NCI-H2081 (cell line): ENCODE results near the gene SORCS2.
A peak's percentile ranks its signal among the peaks of the same experiment; 100 is the strongest.
"Not testable (repeated sequence)": the region's sequence is repeated elsewhere in the genome, so short reads cannot be mapped to it uniquely, and the experiment has no call there.

ENCODE experiments used
- DNase-seq, 2 experiments: peaks; one replicate each; lab custom pipeline; 2025; lab: John Stamatoyannopoulos, UW

Gene SORCS2

DNA sequence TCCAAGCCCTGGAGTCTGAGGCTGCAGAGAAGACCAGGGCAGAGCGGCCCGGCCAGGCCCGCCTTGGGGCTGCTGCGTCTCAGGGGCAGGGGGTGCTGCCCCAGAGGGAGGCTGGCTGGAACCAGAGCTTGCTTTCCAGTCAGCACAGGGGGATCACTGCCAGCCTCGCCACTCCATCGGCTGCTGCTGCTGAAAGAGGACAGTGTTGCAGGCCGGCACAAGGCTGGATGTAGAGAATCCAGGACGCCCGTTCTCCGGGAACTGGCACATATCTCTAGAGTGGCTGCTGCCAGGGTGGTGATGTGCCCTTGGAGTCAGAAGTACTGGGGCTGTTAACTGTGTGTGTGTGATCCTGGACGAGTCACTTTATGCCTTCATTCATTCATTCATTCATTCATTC, 31.9 kb upstream of the SORCS2 start:
- no peak for DNase-seq

DNA sequence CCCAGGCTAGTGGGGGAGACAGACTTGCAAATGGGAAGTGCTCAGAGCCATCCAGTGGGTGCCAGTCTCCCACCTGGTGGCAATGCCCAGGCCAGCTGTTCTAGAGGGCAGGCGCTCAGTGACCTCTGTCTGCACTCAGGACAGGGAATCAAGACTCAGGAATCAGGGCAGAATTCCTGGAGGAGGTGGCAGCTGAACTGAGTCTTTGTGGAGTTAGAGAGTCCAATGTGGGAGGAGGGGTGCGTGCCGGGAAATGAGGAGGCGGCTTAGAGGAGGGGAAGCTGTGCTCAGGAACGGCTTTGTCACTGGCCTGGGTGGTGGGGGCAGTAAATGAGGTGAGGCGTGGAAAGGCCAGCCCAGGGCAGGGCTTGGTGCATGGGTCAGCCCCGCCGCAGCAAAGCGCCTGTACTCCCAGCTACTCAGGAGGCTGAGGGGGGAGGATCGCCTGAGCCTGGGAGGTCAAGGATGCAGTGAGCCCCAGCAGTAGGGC, 31.3 kb upstream of the SORCS2 start:
- no peak for DNase-seq

DNA sequence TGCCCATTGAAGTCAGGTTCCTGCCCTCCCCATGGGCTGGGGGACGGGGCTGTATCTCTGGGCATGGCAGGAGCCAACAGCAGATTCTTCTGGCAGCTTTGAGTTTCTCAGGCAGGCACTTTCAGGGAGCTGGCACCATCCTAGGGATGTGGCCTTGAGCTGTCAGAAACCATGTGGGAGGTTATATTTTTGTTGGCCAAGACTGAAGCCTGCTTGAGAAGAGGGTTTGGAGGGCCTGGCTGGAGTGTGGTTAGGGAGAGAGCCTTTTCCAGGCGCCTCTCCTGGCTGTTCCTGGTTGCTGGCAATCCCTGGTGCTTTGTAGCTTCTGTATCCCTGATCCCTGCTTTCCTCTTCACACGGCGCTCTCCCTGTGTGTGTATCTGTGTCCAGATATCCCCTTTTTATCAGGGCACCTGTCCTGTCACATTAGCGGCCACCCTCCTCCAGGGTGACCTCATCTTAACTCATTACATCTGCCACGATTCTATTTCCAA, 30.6 kb upstream of the SORCS2 start:
- no peak for DNase-seq

DNA sequence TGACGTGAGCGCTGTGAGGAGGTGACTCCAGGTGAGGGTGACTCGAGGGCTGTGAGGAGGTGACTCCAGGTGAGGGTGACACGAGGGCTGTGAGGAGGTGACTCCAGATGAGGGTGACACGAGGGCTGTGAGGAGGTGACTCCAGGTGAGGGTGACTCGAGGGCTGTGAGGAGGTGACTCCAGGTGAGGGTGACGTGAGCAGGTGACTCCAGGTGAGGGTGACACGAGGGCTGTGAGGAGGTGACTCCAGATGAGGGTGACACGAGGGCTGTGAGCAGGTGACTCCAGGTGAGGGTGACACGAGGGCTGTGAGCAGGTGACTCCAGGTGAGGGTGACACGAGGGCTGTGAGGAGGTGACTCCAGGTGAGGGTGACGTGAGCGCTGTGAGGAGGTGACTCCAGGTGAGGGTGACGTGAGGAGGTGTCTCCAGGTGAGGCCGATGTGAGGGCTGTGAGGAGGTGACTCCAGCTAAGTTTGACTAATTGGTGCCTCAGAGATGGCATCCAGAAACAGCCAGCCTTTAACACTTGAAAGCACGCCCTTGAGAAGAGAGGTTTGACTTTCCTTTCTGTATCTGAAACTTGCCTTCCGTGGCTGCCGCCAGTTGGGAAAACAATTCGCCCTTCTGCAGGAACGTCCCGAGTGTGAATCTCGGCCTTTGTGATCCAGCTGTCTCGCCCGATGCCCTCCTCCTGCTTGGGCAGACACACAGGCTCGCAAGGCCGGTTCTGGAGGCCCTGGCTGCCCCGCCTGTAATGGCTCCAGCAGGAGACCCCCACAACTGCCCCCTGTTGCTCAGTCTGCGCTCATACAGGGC, 27.1 kb upstream of the SORCS2 start:
- not testable (repeated sequence) for DNase-seq

DNA sequence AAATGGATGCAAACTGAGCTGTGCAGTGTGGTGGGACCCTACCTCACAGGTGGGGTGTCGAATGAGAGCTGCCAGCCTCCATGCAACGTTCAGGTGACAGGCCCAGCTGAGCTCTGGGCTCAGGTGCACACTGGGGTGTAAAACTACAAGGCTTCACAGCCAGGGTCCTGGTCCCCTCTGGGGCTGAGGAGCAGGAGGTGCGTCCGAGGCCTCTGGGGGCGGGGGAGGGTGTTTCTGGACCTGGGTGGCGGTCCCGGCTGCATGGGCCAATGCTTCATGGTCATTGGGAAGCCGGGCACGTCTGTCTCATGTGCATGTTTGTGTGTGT, 26.5 kb upstream of the SORCS2 start:
- DNase-seq: no peak

DNA sequence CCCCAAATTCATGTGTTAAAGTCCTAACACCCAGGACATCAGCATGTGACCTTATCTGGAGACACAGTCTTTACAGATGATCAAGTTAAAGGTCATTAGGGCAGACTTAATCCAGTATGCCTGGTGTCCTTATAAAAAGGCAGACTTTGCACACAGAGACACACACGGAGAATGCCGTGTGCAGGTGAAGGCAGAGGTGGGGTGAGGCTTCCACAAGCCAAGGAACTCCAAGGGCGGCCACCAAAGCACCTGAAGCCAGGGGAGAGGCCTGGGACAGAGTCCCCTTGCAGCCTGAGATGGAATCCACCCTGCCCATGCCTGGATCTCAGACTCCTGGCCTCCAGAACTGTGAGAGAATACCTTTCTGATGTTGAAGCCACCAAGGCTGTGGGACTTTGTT, 26.1 kb upstream of the SORCS2 start:
- DNase-seq: no peak

DNA sequence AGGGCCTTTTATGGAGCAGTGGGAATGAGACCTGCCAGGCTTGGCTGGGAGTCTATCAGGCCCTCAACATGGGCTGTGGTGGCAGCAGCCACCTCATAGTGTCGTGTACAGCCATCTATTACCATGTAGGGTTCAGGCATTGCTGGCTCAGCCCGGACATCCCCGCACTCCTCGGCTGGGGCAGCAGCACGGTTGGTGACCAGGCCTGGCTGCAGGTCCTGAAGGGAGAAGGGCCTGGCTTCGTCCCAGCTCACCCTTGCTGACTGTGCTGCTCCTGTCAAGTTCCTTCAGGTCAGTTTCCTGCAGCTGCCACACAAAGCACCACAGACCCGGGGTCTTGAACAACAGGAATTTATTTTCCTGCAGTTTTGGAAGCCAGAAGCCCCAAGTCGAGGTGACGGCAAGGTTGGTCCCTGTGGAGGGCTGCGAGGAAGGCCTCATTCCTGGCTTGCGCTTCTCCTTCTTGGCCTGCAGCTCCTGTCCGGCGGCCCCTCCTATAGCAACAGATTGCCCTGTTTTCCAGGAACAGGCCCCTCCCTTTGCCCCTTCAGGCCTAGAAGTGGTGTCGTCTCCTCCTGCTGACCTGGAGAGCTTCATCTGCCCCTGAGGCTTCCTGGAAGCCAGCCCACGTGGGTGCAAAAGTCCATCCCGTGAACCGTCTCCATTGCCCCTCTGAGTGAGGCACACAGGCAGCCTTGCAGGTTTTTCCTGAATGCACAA, 25.2 kb upstream of the SORCS2 start:
- DNase-seq: no peak

DNA sequence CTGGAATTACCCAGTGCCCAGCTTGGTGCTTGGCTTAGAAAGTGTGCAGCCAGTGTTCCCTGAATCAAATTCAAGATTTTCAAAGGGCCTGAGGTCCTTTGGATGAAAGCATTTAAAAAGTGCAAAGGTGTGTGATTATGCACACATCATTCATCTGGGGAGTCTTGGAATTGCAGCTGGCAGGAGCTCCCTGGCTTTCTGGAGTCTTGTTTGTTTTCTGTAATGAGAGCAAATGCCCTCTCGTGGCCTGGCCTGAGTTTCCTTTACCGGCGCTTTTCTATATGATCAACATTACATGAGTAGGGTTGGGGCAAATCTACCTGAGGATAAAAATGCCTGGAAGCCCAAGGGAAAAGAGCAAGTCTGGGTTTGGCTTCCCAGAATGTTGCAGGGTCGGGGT, 24.6 kb upstream of the SORCS2 start:
- DNase-seq: no peak

DNA sequence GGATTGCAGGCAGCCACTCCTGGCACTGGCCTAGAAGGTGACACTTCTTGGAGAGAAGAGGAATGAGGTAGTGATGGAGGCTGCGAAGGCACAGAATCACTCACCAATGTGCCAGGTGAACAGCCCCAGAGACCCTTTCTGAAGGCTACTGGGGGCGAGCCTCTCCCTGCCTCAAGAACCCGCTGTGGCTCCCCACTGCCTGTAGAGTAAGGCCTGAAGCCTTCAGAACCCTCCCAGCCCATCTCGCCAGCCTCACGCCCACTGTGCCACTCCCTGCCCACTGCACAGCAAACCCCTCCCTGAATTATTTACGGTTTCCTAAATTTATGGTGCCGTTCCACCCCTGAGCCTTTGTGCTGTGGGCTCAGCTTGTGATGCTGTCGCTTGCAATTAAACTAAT, 24.2 kb upstream of the SORCS2 start:
- no peak for DNase-seq

DNA sequence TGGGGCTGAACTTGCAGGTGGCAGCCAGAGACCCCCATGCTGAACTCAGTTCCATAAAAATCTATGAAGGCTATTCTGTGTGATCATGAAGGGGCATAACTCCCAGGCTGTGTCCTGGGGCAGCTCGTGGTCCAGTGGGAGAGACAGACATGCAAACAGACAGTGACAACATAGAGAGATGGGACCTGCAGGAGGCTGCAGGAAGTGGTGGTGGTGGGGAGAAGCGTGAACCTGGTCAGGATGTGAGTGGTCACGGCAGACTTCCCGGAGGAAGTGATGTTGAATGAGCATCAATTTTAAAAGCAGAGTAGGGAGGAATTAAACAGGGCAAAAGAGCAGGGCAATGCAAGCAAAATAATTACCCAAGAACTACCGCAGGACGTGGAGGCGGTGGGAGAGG, 23.2 kb upstream of the SORCS2 start:
- DNase-seq: no peak

DNA sequence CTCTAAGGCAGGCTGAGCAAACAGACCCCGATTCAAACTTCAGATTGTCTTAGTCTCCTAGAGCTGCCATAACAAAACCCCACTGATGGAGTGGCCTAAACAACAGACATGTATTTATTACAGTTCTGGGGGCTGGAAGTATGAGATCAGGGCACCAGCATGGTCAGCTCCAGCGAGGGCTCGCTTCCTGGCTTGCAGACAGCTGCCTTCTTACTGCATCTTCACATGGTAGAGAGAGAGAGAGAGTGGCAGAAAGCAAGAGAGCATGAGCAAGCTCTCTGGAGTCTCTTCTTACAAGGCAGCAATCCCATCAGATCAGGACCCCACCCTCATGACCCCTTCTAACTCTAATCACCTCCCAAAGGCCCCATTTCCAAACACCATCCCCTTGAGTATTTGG, 22.3 kb upstream of the SORCS2 start:
- no peak for DNase-seq

DNA sequence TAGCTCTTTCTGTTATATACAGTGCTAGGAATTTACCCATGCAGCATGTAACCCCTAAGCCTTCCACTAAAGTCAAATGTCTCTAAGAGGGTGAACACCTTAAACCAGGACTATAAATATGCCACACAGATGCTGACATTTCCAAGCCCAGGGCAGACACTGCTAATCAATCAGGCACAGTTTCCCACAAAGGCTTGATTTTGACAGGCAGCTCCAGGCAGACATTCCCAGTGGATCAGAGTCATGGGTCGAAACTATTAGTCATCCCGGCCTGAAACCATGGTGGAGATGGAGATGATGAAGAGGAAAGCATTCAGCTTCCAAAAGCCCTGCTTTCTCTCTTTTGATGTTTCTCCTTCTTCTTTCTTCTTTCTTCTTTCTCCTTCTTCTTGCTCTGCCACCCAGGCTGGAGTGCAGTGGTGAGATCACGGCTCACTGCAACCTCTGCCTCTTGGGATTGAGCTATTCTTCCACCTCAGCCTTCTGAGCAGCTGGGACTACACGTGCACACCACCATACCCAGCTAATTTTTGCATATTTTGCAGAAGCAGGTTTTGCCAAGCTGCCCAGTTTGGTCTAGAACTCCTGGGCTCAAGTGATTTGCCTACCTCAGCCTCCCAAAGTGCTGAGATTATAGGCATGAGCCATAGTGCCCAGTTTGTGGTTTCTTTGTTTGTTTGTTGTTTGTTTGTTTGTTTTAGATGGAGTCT, 21.0 kb upstream of the SORCS2 start:
- DNase-seq: no peak

DNA sequence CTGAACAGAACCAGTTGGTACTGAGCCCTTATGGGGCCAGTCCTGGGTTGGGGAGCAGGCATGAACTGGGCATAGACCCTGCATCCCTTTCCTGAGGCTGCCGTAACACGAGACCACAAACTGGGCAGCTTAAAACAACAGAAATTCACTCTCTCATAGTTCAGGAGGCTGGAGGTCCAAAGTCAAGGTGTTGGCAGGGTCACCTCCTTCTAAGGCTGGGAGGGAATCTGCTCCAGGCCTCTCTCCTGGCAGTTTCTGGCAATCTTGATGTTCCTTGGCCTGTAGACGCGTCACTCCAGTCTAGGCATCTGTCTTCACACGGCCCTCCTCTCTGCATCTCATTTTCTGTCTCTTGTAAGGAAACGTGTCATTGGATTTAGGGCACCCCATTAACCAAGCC, 19.8 kb upstream of the SORCS2 start:
- no peak for DNase-seq

DNA sequence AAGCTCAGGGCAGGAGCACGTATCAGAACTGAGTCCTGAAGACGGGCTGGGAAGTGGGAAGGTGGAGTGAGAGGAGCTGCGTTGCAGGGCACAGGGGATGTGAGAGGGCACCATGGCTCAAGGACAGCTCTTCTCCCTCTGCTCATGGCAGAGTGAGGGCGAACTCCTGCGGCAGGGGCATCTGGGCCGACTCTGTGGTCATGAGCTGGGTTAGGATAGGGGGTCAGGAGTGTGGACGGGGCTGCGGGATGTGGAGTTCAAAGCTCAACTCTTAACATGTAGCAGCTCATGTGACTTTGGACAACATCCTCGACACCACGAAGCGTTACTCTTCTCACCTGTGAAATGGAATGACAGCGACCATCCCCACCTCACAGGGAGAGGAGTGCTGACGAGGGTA, 19.4 kb upstream of the SORCS2 start:
- DNase-seq: no peak

DNA sequence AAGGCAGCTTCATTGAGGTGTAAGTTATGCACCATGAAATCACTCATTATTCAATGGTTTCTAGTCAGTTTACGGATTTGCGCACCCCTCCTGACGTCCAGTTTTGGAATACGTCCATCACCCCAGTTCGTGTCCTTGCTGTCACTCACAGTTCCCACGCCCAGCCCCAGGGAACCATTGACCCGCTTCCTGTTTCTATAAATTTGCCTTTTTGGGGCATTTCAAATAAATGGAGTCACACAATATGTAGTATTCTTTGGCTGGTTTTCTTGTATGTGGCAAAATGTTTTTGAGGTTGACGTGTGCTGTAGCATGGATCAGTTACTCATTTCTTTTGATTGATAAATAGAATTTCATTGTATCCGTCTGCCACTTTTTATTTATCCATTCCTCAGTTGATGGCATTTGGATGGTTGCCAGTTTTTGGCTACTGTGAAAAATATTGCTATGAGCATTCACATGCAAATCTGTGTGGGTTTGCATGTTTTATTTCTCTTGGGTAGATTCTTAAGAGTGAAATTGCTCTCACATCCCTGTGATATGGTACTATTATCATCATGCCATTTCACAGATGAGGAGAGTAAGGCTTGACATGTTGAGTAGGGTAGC, 18.4 kb upstream of the SORCS2 start:
- DNase-seq: no peak

DNA sequence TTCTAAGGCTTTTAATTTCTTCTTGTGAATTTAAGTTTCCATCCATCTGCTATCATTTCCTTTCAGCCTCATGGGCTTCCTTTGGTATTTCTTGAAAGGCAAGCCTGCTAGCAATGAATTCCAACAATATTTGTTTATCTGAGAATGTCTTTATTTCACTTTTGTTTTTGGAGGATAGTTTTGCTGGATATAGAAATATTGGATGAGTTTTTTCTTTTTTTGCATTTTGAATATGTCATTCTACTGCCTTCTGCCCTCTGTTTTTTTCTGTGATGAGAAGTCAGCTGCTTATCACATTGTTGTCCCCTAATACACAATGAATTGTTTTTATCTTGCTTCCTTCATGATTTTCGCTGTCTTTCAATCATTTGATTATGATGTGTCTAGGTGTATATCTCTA, 13.2 kb upstream of the SORCS2 start:
- no peak for DNase-seq

DNA sequence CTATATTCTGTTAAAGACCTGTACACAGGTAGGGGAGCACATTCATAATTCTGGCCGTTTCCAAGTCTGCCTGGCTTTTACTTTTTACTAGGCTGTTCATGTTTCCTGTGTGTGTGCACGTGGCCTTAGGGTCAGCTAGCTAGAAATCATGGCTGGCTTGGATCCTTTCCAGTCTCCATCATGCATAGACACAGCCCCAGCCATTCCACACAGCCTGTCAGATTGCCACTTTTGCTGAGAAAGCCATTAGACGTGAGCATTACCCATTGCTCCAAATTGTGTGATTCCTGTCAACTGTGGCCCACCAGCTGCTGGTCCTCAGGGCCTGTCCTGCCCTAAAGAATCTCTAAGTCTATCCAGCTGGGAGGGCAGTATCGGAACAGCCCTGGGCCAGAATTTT, 11.4 kb upstream of the SORCS2 start:
- no peak for DNase-seq

DNA sequence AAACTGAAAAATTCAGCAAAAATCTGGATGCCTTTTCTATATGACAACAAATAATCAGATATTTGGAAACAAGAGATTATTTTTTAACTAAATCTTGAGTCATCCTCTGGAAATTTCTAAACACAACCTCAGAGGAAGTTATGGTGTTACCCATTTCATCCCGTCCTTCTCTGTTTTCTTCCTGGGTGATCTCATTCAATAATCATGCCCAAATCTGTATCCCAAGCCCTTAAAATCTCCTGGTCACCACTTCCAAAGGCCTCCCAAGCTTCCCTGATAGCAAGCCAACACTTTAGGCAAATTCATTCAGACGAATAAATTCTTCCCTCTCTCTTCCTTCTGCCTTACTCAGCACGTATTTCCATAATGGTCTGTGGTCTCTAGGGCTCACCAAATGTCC, 9.7 kb upstream of the SORCS2 start:
- DNase-seq: no peak

DNA sequence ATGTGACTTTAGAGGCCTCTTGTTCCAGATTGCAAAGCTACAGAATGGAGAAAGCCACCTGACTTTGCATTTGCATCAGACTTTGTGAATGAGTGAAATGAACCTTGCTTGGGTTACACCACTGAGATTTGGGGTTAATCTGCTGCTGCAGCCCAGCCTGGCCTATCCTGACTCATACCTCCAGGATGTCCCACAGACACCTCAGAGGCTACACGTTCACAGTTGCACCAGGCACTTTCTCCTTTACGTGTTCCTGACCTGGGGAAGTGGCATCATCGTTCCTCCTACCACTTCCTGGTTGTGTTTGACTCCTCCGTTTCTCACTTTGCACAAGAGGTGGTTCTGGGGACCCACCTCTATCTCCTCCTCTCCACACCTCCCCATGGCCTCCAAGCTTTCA, 9.2 kb upstream of the SORCS2 start:
- DNase-seq: no peak

DNA sequence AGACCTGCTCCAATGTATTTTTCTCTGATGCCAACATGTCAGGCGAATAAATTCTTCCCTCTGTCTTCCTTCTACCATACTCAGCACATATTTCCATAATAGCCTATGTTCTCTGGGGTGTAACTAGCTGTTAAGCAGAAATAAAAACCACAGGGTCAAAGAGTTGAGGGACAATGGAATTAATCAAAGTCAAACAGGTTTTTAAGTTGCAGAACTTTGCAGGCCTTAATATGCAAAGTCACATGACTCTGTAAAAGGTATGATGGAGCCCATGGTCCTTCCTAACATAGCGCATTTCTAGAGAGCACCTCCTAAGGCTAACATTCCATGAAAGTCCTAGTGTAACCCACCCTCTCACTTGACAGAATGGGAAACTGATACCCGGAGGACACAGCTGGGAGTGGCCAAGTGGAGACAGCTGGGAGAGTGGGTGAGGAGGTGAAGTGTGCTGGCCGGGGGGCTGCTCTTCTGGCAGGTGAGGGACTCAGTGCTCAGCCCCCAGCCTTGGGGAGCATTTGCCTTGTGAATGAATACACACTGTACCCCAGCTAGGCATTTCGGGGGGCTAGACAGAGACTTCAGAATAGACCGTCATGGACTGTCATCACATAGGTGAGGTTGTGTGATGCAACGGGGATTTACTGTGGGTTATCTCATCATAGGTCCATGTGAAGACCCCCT, 8.4 kb upstream of the SORCS2 start:
- DNase-seq: no peak

DNA sequence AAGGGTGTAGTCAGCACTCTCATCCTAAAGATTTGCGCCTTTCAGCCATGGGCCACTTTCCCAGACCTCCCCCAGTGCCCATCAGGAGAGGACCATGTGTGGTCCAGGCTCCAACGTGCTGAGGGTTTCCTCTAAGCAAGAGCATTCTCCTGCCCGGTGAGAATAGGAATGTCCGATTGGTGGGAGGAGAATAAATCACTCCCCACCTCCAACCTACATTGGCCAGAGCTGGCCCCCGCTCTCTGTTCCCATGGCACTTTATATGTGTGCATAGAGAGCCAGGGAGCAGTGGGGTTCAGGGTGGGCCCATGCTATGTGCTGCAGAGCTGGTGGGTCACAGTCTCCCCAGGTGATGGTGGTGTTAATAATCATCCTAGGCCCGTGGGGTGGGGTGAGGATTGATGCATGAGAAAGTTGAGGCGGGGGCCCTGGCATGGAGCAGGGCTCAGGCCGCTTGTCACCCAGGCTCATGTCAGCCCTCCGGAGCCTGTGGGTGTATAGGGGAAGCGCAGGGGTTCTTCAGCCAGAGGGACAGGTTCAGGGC, 6.8 kb upstream of the SORCS2 start:
- no peak for DNase-seq

DNA sequence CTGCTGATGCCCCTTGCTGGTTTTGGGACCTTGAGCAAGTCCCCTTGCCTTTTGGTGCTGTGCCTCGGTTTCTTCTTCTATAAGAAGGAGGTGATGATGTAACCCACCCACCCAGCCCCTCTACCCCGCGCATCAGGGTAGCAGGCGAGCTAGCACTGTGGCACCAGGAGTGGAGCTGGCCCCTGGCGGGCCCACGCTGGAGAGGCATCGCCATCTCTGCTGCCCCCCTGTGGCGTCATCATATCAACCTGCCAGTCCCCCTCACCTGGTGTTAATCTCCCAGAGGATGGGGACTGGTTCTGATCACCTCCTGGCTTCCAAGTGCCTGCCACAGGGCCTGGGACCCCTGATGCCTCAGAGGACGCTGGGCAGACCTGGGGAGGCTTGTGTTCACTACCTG, 6.3 kb upstream of the SORCS2 start:
- peak in 1 of 2 experiments; percentile 8 for DNase-seq
